GM21529 (cell line): ENCODE data around the gene DIAPH2.
A peak's percentile ranks its signal among the peaks of the same experiment; 100 is the strongest.
"Not testable (repeated sequence)": the region's sequence is repeated elsewhere in the genome, so short reads cannot be mapped to it uniquely, and the experiment has no call there.

Experiments
- ATAC-seq: cut with Tn5 transposase; IDR thresholded peaks from one replicate; pipeline ENCODE4 v1.9.1; 2021; ENCODE audit not compliant: unreplicated experiment

DIAPH2 gene

GRCh38 chrX:96807318-96807717, 122.7 kb downstream of the DIAPH2 start:
- no peak for ATAC-seq

- ATAC-seq = no peak
These were observed 136.3 kb downstream of the DIAPH2 start for GRCh38 chrX:96820935-96821334.

GRCh38 chrX:96824166-96824565, 139.5 kb downstream of the DIAPH2 start:
- ATAC-seq = no peak

GRCh38 chrX:96833333-96833732, 148.7 kb downstream of the DIAPH2 start:
- no peak for ATAC-seq

GRCh38 chrX:96834137-96834536, 149.5 kb downstream of the DIAPH2 start:
- ATAC-seq = no peak

GRCh38 chrX:96835660-96836289, 151.1 kb downstream of the DIAPH2 start:
- peak; percentile 82 for ATAC-seq

- no peak for ATAC-seq
These were observed 153.2 kb downstream of the DIAPH2 start for GRCh38 chrX:96837808-96838207.

- ATAC-seq = no peak
These were observed 153.9 kb downstream of the DIAPH2 start for GRCh38 chrX:96838537-96838936.

GRCh38 chrX:96841325-96841724, 156.7 kb downstream of the DIAPH2 start:
- no peak for ATAC-seq

GRCh38 chrX:96841866-96842265, 157.2 kb downstream of the DIAPH2 start:
- ATAC-seq = not testable (repeated sequence)

GRCh38 chrX:96843566-96843965, 158.9 kb downstream of the DIAPH2 start:
- ATAC-seq = no peak

- no peak for ATAC-seq
These were observed 162.2 kb downstream of the DIAPH2 start for GRCh38 chrX:96846841-96847240.

- ATAC-seq = not testable (repeated sequence)
These were observed 174.8 kb downstream of the DIAPH2 start for GRCh38 chrX:96859422-96859821.

- ATAC-seq = peak; percentile 76
These were observed 176.6 kb downstream of the DIAPH2 start for GRCh38 chrX:96861218-96861617.

- ATAC-seq = no peak
These were observed 177.0 kb downstream of the DIAPH2 start for GRCh38 chrX:96861661-96862060.

- no peak for ATAC-seq
These were observed 199.0 kb downstream of the DIAPH2 start, which contains the start of gene RPA4 for GRCh38 chrX:96883608-96884007. RPA4 (plus strand) TSS chrX:96883908; CDS start chrX:96884311, 403 bp downstream.

- ATAC-seq = no peak
These were observed 199.4 kb downstream of the DIAPH2 start for GRCh38 chrX:96884027-96884426.

- no peak for ATAC-seq
These were observed 205.1 kb downstream of the DIAPH2 start for GRCh38 chrX:96889726-96890125.

GRCh38 chrX:96906741-96907140, 222.1 kb downstream of the DIAPH2 start:
- ATAC-seq = no peak

GRCh38 chrX:96907516-96908272, 223.1 kb downstream of the DIAPH2 start:
- no peak for ATAC-seq

GRCh38 chrX:96909291-96909690, 224.6 kb downstream of the DIAPH2 start:
- no peak for ATAC-seq

- ATAC-seq = no peak
These were observed 234.2 kb downstream of the DIAPH2 start for GRCh38 chrX:96918864-96919263.
